Uterus (tissue), 2 donors: ENCODE data around the gene PPY.

Experiments used
- POLR2A ChIP-seq, 2 donors: fragments of 450-650 bp; IDR thresholded peaks; one replicate each; pipeline ENCODE4 v1.6.1; 2016; ENCODE audit warnings: antibody characterized with exemption in 2 of 2, mild to moderate bottlenecking in 1 of 2, moderate library complexity in 1 of 2
- TF ChIP-seq, protein P1 (sequence below), 4 experiments: fragments of 200-600 bp in 2 of 4; fragments of 450-650 bp in 2 of 4; sonication (generic) in 2 of 4; IDR thresholded peaks; one replicate each; pipeline ENCODE4 v1.5.1; 2016 to 2019; ENCODE audit warnings: antibody characterized with exemption in 4 of 4, mild to moderate bottlenecking in 2 of 4, moderate library complexity in 1 of 4

DNA sequence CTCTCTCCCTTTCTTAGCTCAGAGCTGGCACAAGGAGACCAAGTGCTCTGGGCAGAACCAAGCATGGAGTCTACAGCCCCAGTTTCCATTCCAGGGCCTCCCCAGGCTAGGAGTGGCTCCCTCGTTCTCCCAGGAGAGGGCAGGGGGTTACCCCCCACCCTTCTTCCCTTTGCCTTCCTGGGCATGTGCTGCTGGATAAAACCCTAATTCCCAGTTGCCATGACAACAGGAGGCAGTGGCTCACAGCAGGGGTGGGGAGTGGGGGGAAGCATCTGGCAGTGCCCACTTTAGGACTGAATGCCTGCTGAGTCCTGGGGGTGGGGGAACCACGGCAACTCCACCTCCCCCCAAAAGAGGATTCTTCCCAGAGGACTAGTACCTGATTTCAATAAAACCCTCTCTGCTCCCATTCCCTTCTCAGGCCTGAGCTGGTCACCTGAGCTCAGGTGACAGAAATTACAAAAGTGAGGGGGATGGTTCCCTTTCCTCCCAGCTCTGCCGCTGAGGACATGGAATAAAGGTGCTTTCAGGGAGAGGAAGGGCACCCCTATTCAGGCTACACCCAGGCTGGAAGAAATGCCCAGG lies 36.8 kb downstream of the PPY start:
- TF ChIP-seq, protein P1, sequence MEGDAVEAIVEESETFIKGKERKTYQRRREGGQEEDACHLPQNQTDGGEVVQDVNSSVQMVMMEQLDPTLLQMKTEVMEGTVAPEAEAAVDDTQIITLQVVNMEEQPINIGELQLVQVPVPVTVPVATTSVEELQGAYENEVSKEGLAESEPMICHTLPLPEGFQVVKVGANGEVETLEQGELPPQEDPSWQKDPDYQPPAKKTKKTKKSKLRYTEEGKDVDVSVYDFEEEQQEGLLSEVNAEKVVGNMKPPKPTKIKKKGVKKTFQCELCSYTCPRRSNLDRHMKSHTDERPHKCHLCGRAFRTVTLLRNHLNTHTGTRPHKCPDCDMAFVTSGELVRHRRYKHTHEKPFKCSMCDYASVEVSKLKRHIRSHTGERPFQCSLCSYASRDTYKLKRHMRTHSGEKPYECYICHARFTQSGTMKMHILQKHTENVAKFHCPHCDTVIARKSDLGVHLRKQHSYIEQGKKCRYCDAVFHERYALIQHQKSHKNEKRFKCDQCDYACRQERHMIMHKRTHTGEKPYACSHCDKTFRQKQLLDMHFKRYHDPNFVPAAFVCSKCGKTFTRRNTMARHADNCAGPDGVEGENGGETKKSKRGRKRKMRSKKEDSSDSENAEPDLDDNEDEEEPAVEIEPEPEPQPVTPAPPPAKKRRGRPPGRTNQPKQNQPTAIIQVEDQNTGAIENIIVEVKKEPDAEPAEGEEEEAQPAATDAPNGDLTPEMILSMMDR (IDR thresholded peaks at IDR 0.05): no peak
- no peak for TF ChIP-seq POLR2A (IDR thresholded peaks at IDR 0.05)
